Upper lobe of left lung (tissue), 6 donors: ENCODE measurements around the gene ABHD12. TPM values are rescaled to one million over a fixed set of nuclear protein-coding genes. Genes with fewer than 3 reads are reported as not detected.

Experiments
- ATAC-seq, 2 donors: fragments of 200-7000 bp; cut with Tn5 transposase; one replicate each; pipeline ENCODE4 v1.9.1; 2022; ENCODE audit warnings: mild to moderate bottlenecking in 2 of 2, moderate library complexity in 2 of 2; ENCODE audit not compliant: low FRiP score in 2 of 2
- DNase-seq, 2 donors: peaks; one replicate each; pipeline ENCODE4 v3.0.0-alpha.2; 2019 to 2020
- H3K27ac ChIP-seq, 4 donors: fragments of 200-600 bp; sonication (generic); one replicate each; pipeline ENCODE4 v1.5.1; 2016 to 2019
- H3K27me3 ChIP-seq, 4 donors: fragments of 200-600 bp; sonication (generic); one replicate each; pipeline ENCODE4 v1.5.1; 2017 to 2019
- H3K36me3 ChIP-seq, 4 donors: fragments of 200-600 bp; sonication (generic); one replicate each; pipeline ENCODE4 v1.5.1; 2016 to 2019
- H3K4me1 ChIP-seq, 4 donors: fragments of 200-600 bp; sonication (generic); one replicate each; pipeline ENCODE4 v1.5.1; 2018 to 2019
- H3K4me3 ChIP-seq, 4 donors: fragments of 200-600 bp; sonication (generic); one replicate each; pipeline ENCODE4 v1.5.1; 2017 to 2019; ENCODE audit warnings: mild to moderate bottlenecking in 2 of 4, moderate library complexity in 1 of 4
- H3K9me3 ChIP-seq, 4 donors: fragments of 200-600 bp; sonication (generic); one replicate each; pipeline ENCODE4 v1.5.1; 2018 to 2019
- EP300 ChIP-seq, 4 donors: sonication (generic); formaldehyde crosslinking; IDR thresholded peaks; one replicate each; pipeline ENCODE4 v1.5.1; 2017; ENCODE audit warnings: antibody characterized with exemption in 4 of 4, control low read depth in 2 of 4
- POLR2A ChIP-seq, 4 donors: fragments of 450-650 bp; IDR thresholded peaks; one replicate each; pipeline ENCODE4 v1.5.1; 2016 to 2017; ENCODE audit warnings: antibody characterized with exemption in 4 of 4, mild to moderate bottlenecking in 2 of 4
- POLR2AphosphoS5 ChIP-seq, 2 donors: sonication (generic); formaldehyde crosslinking; IDR thresholded peaks; one replicate each; pipeline ENCODE4 v1.5.1; 2017; ENCODE audit warnings: antibody characterized with exemption in 2 of 2
- WGBS, 2 donors: methylation state at CpG; one replicate each; pipeline ENCODE4 v1.1.5; 2017 to 2018; 5-methylcytosine and 5-hydroxymethylcytosine counted together
- total RNA-seq, 6 donors: library from RNA; depleted of rRNA in 4 of 6; stranded (reverse); fragments of >200 nt in 4 of 6; gene quantifications; one replicate each; pipeline versions ENCODE4 v1.1.0 to v1.2.1, GENCODE V29; 2016 to 2021
- TF ChIP-seq, protein P1 (sequence below), 6 experiments: fragments of 450-650 bp in 4 of 6; fragments of 200-600 bp in 2 of 6; sonication (generic) in 2 of 6; IDR thresholded peaks; one replicate each; pipeline ENCODE4 v1.5.1; 2016 to 2019; ENCODE audit warnings: antibody characterized with exemption in 6 of 6
- donor health status: DM: no; HTN: no; CAD: no; lungs with moderate emphysema.
- donor health status: DM: no; HTN: yes; CAD: no; lungs with severe emphysema.

The ABHD12 gene
- total RNA-seq, 6 donors from 2014 or later, result 38.3 to 132 (median 74.5) TPM

DNA sequence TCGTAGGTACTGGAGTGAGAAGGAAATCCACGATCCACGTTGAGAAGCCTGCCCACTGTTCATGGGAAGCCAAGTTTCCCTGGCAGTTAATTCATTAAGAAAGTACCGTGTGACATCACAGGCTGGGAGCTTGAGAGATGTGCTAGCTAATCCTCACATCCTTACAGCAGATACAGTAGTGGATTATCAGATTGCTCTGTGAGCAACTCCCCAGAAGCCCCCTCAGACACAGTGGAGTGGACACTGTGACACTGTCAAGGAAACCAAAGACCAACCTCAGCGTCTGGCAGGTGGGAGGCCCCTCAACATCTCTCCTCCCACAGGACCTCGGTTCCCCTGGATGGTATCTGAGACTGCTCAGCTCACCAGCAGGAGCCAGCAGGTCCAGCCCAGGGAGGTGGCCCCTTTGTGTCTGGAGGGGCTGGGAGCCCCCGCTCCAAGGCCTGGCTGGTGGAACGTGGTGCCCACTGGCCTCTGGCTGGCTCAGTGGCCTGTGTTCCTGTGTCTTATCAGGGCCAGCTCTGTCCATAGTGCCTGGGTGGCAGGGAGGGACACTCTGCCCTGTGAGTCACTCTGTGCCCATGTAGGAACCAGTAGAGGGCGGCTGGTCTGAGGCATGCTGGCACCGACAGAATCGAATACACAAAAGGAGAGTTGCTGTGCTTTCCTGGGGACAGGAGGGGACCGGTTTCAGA, 135.5 kb downstream of the ABHD12 start:
- peaks cover 0 to 12% (median 3%) of the 10 kb centered on the region in 4 donors for H3K36me3 ChIP-seq
- ATAC-seq (peak; percentile 68 to 93), DNase-seq (peak in 1 of 2 donors; percentile 86)
- H3K4me3 ChIP-seq, result no peak overlapping the region
- 73 to 78% methylated on average over 9 to 12 of the region's 12 CpGs for WGBS, 2 donors
- H3K27ac ChIP-seq, result peak overlapping the region in 3 of 4 donors; percentile 50 to 67 (median 62)
- H3K4me1 ChIP-seq, result peaks cover 8 to 59% (median 19%) of the 10 kb centered on the region in 4 donors
- no peaks in the 10 kb centered on the region for H3K27me3 ChIP-seq
- TF ChIP-seq EP300 (IDR thresholded peaks at IDR 0.05), result no peak
- TF ChIP-seq POLR2A (IDR thresholded peaks at IDR 0.05), result no peak
- TF ChIP-seq, protein P1, sequence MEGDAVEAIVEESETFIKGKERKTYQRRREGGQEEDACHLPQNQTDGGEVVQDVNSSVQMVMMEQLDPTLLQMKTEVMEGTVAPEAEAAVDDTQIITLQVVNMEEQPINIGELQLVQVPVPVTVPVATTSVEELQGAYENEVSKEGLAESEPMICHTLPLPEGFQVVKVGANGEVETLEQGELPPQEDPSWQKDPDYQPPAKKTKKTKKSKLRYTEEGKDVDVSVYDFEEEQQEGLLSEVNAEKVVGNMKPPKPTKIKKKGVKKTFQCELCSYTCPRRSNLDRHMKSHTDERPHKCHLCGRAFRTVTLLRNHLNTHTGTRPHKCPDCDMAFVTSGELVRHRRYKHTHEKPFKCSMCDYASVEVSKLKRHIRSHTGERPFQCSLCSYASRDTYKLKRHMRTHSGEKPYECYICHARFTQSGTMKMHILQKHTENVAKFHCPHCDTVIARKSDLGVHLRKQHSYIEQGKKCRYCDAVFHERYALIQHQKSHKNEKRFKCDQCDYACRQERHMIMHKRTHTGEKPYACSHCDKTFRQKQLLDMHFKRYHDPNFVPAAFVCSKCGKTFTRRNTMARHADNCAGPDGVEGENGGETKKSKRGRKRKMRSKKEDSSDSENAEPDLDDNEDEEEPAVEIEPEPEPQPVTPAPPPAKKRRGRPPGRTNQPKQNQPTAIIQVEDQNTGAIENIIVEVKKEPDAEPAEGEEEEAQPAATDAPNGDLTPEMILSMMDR (IDR thresholded peaks at IDR 0.05), result peak in 1 of 6 experiments; percentile 41
- TF ChIP-seq POLR2AphosphoS5 (IDR thresholded peaks at IDR 0.05), result no peak
- no peaks in the 10 kb centered on the region for H3K9me3 ChIP-seq

DNA sequence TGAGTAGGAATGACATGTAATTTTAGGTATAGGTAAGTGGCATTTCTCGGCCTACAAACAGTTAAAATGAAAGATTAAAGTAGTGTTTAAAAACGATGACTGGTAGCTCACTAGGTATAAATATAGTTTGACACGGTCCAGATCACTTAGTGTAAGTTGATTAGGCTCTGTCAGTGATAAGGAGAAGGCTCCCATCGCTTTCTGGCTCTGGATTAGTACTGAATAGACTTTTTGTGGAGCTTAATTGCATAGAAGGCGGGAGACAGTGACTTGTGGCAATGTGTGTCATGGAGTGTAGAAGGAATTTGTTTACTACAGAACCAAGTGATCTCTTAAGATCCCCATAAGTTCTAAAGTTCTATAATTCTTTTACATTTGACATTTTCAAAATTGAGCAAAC, 136.1 kb downstream of the ABHD12 start:
- WGBS, 2 donors, result 75 to 82% methylated on average over 5 of the region's 5 CpGs
- TF ChIP-seq, protein P1 (IDR thresholded peaks at IDR 0.05), result no peak
- TF ChIP-seq EP300 (IDR thresholded peaks at IDR 0.05), result no peak
- no peak for TF ChIP-seq POLR2A (IDR thresholded peaks at IDR 0.05)
- TF ChIP-seq POLR2AphosphoS5 (IDR thresholded peaks at IDR 0.05), result no peak

DNA sequence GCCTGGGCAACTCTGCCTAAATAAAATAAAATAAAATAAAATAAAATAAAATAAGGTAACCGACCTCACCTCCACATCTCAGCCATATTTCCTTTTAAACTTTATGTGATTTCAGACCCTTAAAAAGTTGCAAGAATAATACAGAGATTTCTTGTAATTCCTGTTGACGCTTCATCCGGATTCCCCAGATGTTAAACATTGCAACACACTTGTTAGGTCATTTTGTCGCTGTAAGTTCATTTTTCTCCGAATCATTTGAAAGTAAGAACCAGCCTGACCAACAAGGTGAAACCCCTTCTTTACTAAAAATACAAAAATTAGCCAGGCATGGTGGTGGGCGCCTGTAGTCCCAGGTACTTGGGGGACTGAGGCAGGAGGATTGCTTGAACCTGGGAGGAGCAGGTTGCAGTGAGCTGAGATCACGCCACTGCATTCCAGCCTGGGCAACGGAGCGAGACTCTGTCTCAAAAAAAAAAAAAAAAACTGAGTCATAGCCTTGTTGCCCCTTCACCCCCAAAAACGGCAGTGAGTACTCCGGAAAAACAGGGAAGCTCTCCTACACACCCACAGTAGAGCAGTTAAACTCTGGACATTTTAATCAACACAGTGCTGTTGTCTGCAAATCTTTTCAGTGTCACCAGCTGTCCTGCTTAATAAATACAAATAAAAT, 136.9 kb downstream of the ABHD12 start:
- Histone ChIP-seq H3K4me1 (peaks cover 12 to 73% (median 32%) of the 10 kb centered on the region in 4 donors), H3K4me3 (no peak overlapping the region), H3K9me3 (no peaks in the 10 kb centered on the region), H3K36me3 (no peaks in the 10 kb centered on the region), H3K27me3 (no peaks in the 10 kb centered on the region), H3K27ac (no peak overlapping the region)
- no peak for DNase-seq
- ATAC-seq, result no peak
- WGBS, 2 donors, result 75 to 83% methylated on average over 11 of the region's 11 CpGs
- TF ChIP-seq POLR2A (IDR thresholded peaks at IDR 0.05) (no peak), POLR2AphosphoS5 (IDR thresholded peaks at IDR 0.05) (no peak), EP300 (IDR thresholded peaks at IDR 0.05) (no peak)
- TF ChIP-seq, protein P1 (IDR thresholded peaks at IDR 0.05), result no peak

More for the DNA sequence above, 136.1 kb downstream of the ABHD12 start:
- Histone ChIP-seq H3K27me3 (no peaks in the 10 kb centered on the region), H3K4me1 (peaks cover 8 to 64% (median 24%) of the 10 kb centered on the region in 4 donors), H3K9me3 (no peaks in the 10 kb centered on the region), H3K4me3 (no peak overlapping the region), H3K36me3 (peaks cover 0 to 7% (median under 1%) of the 10 kb centered on the region in 4 donors), H3K27ac (peak overlapping the region in 1 of 4 donors; percentile 62)
- DNase-seq (no peak), ATAC-seq (no peak)

DNA sequence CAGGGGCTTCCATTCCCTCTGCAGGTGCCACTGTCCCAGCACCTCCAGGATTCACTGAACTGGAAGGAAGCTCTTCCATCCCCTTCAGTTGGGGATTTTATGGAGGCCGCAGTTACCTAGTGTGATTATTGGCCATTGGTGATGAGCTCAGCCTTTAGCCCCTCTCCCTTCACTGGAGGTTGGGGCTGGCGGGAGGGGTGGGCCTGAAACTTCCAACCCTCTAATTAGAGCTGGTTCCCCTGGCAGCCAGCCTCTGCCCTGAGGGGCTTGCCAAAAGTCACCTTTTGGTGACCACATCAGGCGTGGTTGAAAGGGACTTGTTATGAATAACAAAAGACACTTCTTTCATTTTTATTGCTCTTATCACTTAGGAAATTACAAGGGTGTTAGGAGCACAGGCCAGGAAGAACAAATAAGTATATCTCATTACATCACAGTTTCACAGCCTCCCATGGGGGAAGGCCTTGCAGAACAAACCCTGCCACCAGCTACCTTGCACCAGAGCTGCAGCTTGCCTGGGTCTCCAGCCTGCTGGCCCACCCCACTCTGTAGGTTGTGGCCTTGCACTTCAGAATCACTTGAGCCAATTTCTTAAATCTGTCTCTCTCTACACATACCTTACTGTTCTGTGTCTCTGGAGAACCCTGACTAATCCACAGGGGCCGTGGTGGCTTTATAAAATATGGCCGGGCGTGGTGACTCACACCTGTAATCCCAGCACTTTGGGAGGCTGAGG, 137.8 kb downstream of the ABHD12 start:
- Histone ChIP-seq H3K27ac (no peak overlapping the region), H3K4me3 (no peak overlapping the region), H3K27me3 (no peaks in the 10 kb centered on the region), H3K36me3 (no peaks in the 10 kb centered on the region), H3K9me3 (no peaks in the 10 kb centered on the region), H3K4me1 (peaks cover 12 to 72% (median 33%) of the 10 kb centered on the region in 4 donors)
- no peak for DNase-seq
- TF ChIP-seq, protein P1 (IDR thresholded peaks at IDR 0.05), result no peak
- TF ChIP-seq EP300 (IDR thresholded peaks at IDR 0.05), result no peak
- no peak for TF ChIP-seq POLR2AphosphoS5 (IDR thresholded peaks at IDR 0.05)
- TF ChIP-seq POLR2A (IDR thresholded peaks at IDR 0.05), result no peak
- ATAC-seq, result no peak
- WGBS, 2 donors, result 71 to 81% methylated on average over 5 to 6 of the region's 6 CpGs
